DOHH2 (cell line): ENCODE results near the gene TCERG1L.

Experiments
- EZH2phosphoT487 ChIP-seq: fragments of 200-600 bp; sonication (generic); IDR thresholded peaks from 2 replicates; pipeline ENCODE4 v1.6.1; 2017; ENCODE audit warnings: borderline replicate concordance, mild to moderate bottlenecking, antibody characterized with exemption, low read length, moderate library complexity, mixed read lengths
- TF ChIP-seq, protein P1 (sequence below): fragments of 200-600 bp; sonication (generic); IDR thresholded peaks from one replicate; pipeline ENCODE4 v1.5.1; 2014; ENCODE audit warnings: antibody characterized with exemption, mild to moderate bottlenecking, low read depth, low read length; ENCODE audit not compliant: poor library complexity, severe bottlenecking

DNA sequence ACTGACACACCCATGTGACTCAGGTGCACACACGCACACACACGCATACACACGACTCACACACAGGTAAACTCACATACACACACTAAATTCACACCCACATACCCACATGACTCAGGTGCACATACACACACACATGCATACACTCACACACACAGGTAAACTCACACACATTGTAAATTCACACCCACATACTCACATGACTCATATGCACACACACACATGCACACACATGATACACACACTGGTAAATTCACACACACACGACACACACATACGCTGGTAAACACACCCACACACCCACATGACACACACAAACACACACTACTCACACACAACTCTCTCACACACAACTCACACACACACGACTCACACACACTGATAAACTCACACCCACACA, 63.6 kb downstream of the TCERG1L start:
- TF ChIP-seq, protein P1, sequence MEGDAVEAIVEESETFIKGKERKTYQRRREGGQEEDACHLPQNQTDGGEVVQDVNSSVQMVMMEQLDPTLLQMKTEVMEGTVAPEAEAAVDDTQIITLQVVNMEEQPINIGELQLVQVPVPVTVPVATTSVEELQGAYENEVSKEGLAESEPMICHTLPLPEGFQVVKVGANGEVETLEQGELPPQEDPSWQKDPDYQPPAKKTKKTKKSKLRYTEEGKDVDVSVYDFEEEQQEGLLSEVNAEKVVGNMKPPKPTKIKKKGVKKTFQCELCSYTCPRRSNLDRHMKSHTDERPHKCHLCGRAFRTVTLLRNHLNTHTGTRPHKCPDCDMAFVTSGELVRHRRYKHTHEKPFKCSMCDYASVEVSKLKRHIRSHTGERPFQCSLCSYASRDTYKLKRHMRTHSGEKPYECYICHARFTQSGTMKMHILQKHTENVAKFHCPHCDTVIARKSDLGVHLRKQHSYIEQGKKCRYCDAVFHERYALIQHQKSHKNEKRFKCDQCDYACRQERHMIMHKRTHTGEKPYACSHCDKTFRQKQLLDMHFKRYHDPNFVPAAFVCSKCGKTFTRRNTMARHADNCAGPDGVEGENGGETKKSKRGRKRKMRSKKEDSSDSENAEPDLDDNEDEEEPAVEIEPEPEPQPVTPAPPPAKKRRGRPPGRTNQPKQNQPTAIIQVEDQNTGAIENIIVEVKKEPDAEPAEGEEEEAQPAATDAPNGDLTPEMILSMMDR: no peak
- TF ChIP-seq EZH2phosphoT487: no peak
